Stimulated activated CD8-positive, alpha-beta memory T cell treated with anti-CD3 and anti-CD28 coated beads, Interleukin-4, amount 100 ng/mL, for 48 hours (primary cell): ENCODE measurements around the gene PIF1.

Source experiments
- DNase-seq: peaks from one replicate; pipeline ENCODE4 v3.0.0-alpha.2; 2020

PIF1 gene

GRCh38 chr15:64773606-64774005, 51.8 kb downstream of the PIF1 start:
- no peak for DNase-seq

DNA sequence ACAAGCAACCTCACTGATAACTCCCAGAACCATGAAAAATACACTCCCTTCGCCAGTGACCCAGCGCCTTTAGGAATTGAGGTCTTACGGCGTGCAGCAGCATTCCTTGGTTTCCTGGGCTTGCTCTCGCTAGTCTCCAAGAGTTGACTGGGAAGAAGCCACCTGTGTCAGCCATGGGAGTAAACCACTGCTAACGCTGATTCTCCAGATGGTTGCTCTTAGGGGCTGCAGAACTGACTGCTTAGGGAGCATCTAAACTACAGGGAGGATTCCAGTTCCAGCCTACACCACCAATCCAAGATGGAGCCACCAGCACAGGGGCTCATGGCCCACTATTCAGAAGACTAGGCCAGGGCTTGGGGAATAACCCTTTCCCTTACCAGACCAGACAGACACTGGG, 52.5 kb downstream of the PIF1 start:
- DNase-seq, result no peak

DNA sequence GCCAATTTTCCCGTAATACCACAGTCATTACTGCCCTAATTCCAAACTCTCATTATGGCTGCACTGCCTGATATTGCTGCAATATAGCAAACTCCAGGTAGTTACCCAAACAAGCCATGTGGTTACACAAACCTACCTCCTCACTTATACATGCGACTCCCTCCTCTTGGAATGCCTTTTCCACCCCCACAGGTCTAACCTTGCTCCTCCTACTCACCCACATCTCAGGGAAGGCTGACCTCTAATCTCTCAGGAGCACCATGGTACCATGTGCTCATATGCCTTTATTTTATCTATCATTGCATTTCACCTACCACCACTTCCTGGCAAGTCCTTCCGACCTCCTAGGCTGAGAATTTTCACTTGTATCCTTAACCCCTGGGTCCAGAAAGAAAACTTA, 53.0 kb downstream of the PIF1 start:
- DNase-seq, result no peak

DNA sequence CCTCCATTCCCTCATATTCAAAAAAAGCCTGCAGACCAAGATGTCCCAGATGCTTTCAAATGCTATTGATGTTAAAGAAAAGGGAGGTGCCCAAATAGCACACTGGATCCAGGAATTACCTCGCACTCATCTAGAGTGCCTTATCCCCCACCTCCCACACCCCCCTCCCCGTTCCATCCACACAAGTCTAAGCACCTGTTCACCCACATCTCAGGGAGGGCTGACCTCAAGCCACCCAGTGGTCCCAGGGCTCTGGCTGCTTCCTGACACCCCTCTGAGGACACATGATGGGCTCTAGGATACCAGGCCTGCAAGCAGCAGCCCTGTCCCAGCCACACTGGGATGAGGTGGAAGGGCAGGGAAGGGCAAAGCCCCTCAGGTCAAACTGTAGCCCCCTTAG, 54.8 kb downstream of the PIF1 start:
- DNase-seq, result no peak

DNA sequence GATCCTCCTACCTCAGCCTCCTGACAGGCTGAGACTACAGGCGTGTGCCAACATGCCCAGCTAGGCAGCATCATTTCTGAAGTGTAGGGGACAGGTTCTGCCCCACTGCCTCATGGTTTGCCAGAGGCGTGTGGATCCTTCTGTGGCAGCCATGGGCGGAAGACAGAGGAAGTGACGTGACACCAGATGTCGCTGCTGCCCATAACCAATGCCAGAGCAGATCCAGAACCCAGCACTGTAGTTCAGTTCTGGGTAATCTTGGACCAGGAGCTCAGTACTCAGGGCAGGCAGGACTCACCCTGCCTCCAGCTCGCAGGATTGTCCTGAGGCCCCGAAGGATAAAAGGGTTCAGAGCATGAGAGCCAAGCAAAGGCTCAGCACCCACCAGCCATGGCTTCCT, 58.2 kb downstream of the PIF1 start:
- no peak for DNase-seq

DNA sequence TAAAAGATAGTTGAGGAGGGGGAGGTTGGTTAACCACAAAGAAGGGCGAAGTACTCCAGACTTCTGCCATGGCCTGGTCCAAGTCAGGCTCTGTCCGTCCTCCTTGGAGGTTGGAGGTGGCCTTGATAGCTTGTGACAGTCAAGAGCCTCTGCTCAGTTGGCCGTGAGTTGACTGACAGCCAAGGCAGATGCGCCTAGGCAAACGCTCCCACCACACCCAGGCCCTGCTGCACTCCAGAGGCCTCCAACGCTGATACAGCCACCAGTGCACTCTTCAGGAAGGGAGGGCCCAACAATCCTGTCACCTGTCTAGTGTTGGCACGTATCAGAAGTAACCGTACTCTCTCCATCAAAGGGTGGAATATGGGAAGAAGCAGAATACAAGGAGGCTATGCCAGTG, 59.4 kb downstream of the PIF1 start:
- no peak for DNase-seq
